AG10803 (cell line): ENCODE data around the gene BBS2.

Experiments
- DNase-seq: peaks from one replicate; pipeline ENCODE4 v3.0.0; 2010; ENCODE audit warnings: low read depth
- H3K4me3 ChIP-seq: 2 replicates; pipeline ENCODE4 v1.5.1; 2011; ENCODE audit warnings: mild to moderate bottlenecking, low read length, control low read depth
- TF ChIP-seq, protein P1 (sequence below): conservative IDR thresholded peaks from 2 replicates; pipeline ENCODE4 v1.5.1; 2011; ENCODE audit warnings: mild to moderate bottlenecking, low read length, control low read depth, inconsistent platforms

BBS2 gene

DNA sequence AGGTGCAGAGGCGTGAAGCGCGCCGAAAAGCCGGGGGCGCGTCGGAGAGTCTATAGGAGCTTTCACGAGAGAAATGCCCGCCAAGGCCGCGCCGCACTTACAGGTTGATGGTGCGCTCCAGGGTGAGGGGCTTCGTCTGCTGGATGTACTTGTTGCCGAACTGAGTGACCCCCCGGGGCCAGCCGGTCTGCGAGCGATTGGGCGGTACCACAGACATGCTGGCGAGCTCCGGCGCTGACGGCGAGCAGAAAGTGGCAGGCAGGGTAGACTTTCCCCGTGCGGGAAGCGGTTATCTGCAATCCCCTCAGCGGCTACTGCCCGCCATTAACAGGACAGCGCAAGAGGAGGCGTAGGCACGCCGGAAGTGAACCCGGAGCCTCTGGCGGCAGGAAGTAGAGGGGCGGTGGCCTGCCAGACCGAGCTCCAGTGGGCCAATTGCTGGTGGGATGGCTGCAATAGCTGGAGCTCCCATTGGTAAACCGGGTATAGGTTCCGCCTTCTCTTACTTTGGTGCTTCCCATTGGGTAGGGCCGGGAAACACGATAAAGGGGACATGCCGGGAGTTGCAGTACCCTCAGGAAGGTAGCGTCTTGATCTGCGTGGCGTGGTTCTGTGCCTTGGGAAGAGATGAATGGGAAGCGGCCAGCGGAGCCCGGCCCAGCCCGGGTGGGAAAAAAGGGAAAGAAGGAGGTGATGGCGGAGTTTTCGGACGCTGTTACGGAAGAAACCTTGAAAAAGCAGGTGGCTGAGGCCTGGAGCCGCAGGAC, 68.7 kb downstream of the BBS2 start, which contains the start of the genes NUDT21 and OGFOD1:
TSS of gene NUDT21 (minus strand) at position 347 of the 767 bp plus-strand sequence. CDS start at position 217, 130 bp downstream.
TSS of gene OGFOD1 (plus strand) at position 569 of the 767 bp plus-strand sequence. CDS start at position 628, 59 bp downstream.
- TF ChIP-seq, protein P1, sequence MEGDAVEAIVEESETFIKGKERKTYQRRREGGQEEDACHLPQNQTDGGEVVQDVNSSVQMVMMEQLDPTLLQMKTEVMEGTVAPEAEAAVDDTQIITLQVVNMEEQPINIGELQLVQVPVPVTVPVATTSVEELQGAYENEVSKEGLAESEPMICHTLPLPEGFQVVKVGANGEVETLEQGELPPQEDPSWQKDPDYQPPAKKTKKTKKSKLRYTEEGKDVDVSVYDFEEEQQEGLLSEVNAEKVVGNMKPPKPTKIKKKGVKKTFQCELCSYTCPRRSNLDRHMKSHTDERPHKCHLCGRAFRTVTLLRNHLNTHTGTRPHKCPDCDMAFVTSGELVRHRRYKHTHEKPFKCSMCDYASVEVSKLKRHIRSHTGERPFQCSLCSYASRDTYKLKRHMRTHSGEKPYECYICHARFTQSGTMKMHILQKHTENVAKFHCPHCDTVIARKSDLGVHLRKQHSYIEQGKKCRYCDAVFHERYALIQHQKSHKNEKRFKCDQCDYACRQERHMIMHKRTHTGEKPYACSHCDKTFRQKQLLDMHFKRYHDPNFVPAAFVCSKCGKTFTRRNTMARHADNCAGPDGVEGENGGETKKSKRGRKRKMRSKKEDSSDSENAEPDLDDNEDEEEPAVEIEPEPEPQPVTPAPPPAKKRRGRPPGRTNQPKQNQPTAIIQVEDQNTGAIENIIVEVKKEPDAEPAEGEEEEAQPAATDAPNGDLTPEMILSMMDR = 0 out of 2 replicates have a peak, but pooled peaks have one; percentile 6
- peak; percentile 98 for DNase-seq
- H3K4me3 ChIP-seq = peak within 1 kb of the TSS; percentile 81

DNA sequence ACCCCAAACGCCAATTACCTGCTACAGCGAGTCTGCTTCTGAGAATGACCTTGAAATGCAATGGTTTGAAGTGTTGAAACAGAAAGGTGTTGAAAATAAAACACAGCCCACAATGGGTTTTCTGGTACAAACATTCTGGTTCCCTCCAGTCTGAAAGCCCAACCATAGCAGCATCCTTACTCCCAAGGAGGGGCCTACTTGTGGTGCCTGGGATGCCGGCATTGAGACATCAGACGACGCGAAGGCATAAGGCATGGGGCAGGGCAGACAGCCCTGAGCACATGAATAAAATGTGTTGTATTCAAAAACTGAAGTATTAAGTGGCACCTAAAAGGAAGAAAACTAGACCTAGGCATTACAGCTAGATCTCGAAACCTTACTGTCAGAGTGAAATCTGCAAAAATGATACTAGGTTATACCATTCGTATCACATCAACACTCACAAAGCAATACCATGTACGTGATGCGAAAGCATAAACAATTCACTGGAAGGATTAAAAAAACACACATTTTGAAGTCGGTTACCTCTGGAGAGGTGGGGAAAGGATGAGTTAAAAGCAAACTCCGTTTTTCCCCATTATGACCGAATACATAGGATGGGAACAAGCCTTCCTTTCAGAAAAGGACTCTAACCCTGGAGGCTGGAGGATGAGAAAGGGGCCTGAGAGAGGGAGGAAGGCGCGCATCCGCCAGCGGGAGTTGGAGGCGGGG, 69.4 kb downstream of the BBS2 start:
- peak; percentile 15 for DNase-seq
- peak overlapping the region; percentile 81 for H3K4me3 ChIP-seq
- TF ChIP-seq, protein P1 = no peak

DNA sequence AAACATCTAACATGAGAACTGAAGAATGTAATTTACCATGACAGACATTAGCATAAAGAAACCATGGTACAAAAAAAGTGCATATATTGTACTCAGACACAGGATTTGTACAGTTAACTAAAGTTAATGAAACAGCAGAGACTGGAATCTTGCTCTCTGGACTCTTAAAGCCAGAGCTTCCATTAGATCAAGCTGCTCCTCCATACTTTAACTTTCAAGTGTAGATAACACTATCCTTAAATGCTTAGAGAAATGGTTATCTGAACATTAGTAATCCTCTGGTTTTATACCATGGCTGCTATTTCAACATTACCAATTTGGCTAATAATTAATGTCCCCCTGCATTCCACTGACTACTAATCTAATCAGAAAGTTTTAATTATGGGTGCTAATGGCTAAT, 71.8 kb downstream of the BBS2 start:
- H3K4me3 ChIP-seq = no peak overlapping the region
- DNase-seq = no peak
- TF ChIP-seq, protein P1 = no peak

DNA sequence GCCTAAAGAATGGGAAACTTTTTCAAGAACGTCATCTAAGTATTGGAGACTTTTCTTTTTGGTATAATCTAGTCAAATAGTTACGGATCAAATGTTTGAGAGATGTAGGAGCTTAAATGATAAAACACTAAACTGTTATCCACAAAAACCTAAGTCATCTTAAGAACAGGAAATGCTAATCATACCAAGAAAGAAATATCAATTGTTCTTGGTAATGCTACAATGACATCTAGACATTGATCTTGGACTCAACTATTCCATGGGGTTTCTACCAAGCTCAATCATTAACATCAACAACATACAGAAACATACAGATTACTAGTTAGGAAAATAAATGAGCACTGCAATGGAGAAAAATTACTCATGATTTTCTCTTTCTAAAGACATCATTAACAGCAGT, 72.5 kb downstream of the BBS2 start:
- TF ChIP-seq, protein P1 = no peak
- DNase-seq = no peak
- no peak overlapping the region for H3K4me3 ChIP-seq

DNA sequence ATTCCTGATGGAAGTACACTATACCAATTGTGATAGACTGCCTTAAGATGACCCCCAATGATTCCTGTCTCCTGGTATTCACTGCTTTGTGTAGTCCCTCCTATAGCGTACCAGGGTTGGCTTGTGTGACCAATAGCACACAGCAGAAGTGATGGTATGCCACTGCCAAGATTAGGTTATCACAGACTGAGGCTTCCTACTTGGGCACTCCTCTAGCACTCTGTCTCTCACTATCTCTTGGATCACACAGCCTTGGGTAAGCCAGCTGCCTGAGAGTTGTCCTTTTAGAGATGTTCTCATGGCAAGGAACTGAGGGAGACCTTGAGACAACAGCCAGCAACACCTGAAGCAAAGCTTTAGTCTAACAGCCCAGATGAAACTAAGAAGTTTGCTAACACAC, 81.8 kb downstream of the BBS2 start:
- no peak for DNase-seq
- H3K4me3 ChIP-seq = no peak overlapping the region
- TF ChIP-seq, protein P1 = no peak

DNA sequence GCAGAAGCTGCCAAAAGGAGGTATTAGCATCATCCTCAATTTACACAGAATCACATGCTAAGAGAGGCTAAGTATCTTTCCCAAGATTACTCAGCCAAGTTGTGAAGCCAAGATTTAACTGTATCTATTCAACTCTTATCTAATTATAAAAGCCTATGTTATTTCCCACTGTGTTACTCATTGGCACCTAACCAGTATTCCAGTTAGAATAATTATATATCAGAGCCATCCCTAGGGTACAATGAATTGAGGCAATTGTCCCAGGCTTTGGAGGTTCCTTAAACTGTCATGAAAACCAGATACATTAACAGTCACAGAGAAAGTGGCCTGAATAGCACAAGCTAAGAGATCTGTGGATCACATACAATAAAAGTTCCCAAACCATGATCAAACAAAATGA, 83.6 kb downstream of the BBS2 start:
- no peak for DNase-seq

More for the DNA sequence above, 83.6 kb downstream of the BBS2 start:
- H3K4me3 ChIP-seq = no peak overlapping the region
- TF ChIP-seq, protein P1 = no peak
